Ascending aorta (tissue), 2 donors: Measurements from ENCODE around the gene PHF8. TPM values are rescaled to one million over a fixed set of nuclear protein-coding genes. Genes with fewer than 3 reads are reported as not detected.

Experiments used
- DNase-seq, 2 donors: peaks; one replicate each; pipeline ENCODE4 v3.0.0-alpha.2; 2019; ENCODE audit warnings: low spot score in 2 of 2
- H3K27ac ChIP-seq, 2 donors: fragments of 200-600 bp; sonication (generic); one replicate each; pipeline ENCODE4 v1.5.1; 2016 to 2017; ENCODE audit warnings: mild to moderate bottlenecking in 1 of 2
- H3K27me3 ChIP-seq: fragments of 200-600 bp; sonication (generic); one replicate; pipeline ENCODE4 v1.5.1; 2017
- H3K36me3 ChIP-seq, 2 donors: fragments of 200-600 bp; sonication (generic); one replicate each; pipeline ENCODE4 v1.5.1; 2016
- H3K4me1 ChIP-seq, 2 donors: fragments of 200-600 bp; sonication (generic); one replicate each; pipeline ENCODE4 v1.5.1; 2016 to 2017; ENCODE audit warnings: mild to moderate bottlenecking in 1 of 2
- H3K4me3 ChIP-seq, 2 donors: fragments of 200-600 bp; sonication (generic); one replicate each; pipeline ENCODE4 v1.5.1; 2016 to 2017; ENCODE audit warnings: mild to moderate bottlenecking in 1 of 2
- H3K9me3 ChIP-seq, 2 donors: fragments of 200-600 bp; sonication (generic); one replicate each; pipeline ENCODE4 v1.5.1; 2016
- intact Hi-C: fragments of 100-400 bp; cut with DNase I; formaldehyde crosslinking; loops from one replicate; pipeline ENCODE4 v1.15.1; 2023
- total RNA-seq: library from RNA; depleted of rRNA; stranded (reverse); fragments of >200 nt; gene quantifications from one replicate; pipeline ENCODE4 v1.1.0, GENCODE V29; 2016
- TF ChIP-seq, protein P1 (sequence below), 3 experiments: fragments of 200-600 bp in 2 of 3; fragments of 450-650 bp in 1 of 3; sonication (generic) in 2 of 3; IDR thresholded peaks; one replicate each; pipeline ENCODE4 v1.5.1; 2016 to 2019; ENCODE audit warnings: antibody characterized with exemption in 3 of 3, mild to moderate bottlenecking in 1 of 3, moderate library complexity in 1 of 3

PHF8 gene
- total RNA-seq, 1 donor from 2014 or later, result 41.6 TPM

DNA sequence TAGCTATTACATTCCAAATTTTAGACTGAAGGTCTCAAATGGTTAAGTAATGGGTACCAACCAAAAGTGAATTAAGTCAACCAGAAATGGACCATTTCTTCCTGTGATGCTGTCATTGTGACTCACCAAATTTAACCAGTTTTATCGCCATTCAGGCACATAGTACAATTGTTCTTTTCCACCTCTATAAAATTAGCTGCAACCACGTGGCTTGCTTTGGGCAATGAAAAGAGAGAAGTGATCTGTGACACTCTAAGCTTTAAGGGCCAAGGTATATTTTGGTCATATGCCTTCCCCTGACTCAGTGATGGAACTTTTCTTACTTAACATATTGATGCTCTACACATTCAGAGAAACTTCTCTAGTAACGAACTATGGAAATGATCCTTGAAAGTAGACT is 20.3 kb upstream of the PHF8 start:
- Histone ChIP-seq H3K27ac (no peak overlapping the region), H3K36me3 (no peaks in the 10 kb centered on the region), H3K9me3 (no peaks in the 10 kb centered on the region), H3K4me1 (no peaks in the 10 kb centered on the region), H3K27me3 (no peaks in the 10 kb centered on the region), H3K4me3 (no peak overlapping the region)
- no peak for DNase-seq
- intact Hi-C loops, result no loop called here
- TF ChIP-seq, protein P1, sequence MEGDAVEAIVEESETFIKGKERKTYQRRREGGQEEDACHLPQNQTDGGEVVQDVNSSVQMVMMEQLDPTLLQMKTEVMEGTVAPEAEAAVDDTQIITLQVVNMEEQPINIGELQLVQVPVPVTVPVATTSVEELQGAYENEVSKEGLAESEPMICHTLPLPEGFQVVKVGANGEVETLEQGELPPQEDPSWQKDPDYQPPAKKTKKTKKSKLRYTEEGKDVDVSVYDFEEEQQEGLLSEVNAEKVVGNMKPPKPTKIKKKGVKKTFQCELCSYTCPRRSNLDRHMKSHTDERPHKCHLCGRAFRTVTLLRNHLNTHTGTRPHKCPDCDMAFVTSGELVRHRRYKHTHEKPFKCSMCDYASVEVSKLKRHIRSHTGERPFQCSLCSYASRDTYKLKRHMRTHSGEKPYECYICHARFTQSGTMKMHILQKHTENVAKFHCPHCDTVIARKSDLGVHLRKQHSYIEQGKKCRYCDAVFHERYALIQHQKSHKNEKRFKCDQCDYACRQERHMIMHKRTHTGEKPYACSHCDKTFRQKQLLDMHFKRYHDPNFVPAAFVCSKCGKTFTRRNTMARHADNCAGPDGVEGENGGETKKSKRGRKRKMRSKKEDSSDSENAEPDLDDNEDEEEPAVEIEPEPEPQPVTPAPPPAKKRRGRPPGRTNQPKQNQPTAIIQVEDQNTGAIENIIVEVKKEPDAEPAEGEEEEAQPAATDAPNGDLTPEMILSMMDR (IDR thresholded peaks at IDR 0.05), result no peak

DNA sequence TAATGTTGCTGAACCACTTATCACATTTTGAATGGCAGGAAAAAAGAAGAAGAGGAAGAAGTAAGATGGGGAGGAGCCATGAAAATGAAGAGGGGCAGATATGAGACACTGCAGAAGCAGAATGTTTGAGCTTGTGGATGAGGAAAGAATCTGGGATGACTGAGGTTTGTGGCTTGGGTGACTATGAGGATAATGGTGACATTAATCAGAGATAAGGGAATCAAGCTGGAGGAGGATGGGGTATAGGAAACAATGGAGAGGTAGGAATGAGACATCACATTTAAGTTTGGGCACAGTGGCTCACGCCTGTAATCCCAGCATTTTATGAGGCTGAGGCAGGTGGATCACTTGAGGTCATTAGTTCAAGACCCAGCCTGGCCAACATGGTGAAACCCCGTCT is 19.1 kb upstream of the PHF8 start:
- Histone ChIP-seq H3K4me3 (no peak overlapping the region), H3K4me1 (no peaks in the 10 kb centered on the region), H3K27ac (no peak overlapping the region), H3K9me3 (no peaks in the 10 kb centered on the region), H3K27me3 (no peaks in the 10 kb centered on the region), H3K36me3 (no peaks in the 10 kb centered on the region)
- intact Hi-C loops, result no loop called here
- DNase-seq, result no peak
- TF ChIP-seq, protein P1 (IDR thresholded peaks at IDR 0.05), result no peak

DNA sequence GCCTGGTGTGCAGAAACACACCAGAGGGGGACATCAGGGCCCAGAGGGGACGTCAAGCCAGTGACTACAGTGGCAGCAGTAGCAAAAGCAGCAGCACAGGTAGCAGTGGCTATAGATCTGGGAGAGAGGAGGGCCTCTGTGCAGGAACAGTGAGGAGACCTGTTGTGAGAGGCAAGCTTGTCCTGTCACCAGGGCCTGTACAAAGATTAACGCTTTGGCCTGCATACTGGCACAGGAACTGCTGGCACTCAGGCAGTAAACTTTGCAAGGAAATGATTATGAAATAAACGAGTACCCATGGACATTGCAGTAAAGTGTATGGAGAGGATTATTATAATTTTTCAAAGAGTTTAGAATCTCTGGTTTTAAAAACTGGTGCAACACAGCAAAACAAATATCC is 5.5 kb upstream of the PHF8 start:
- intact Hi-C loops, result loop anchor here (10.0 kb wide), 1 partner anchor 1115 kb away; no protein-coding TSS in a partner anchor
- Histone ChIP-seq H3K27me3 (no peaks in the 10 kb centered on the region), H3K27ac (no peak overlapping the region), H3K9me3 (no peaks in the 10 kb centered on the region), H3K36me3 (no peaks in the 10 kb centered on the region), H3K4me1 (no peaks in the 10 kb centered on the region), H3K4me3 (no peak overlapping the region)
- no peak for DNase-seq
- TF ChIP-seq, protein P1 (IDR thresholded peaks at IDR 0.05), result no peak

DNA sequence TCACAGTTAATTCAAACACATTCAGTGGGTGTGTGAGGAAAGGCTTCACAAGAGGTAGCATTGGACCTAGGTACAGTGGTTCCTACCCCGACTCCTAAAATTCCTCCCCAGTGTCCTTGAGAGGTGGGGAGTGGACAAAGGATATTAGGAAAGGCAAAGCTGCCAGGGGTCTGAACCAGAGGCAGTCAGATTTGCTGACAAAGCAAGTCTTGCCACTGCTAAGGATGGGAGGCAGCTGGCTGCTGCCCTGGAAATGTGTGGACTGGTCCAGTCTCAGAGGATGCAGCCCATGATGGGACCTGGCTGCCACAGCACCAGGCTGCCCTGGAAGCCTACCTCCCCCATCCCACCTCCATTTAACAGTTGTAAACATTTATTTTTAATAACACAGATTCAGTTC is 4.1 kb upstream of the PHF8 start:
- no peak for DNase-seq
- Histone ChIP-seq H3K4me3 (no peak overlapping the region), H3K27ac (no peak overlapping the region), H3K36me3 (no peaks in the 10 kb centered on the region), H3K4me1 (no peaks in the 10 kb centered on the region), H3K27me3 (no peaks in the 10 kb centered on the region), H3K9me3 (no peaks in the 10 kb centered on the region)
- TF ChIP-seq, protein P1 (IDR thresholded peaks at IDR 0.05), result no peak
- intact Hi-C loops, result loop anchor here (10.0 kb wide), 1 partner anchor 1116 kb away; no protein-coding TSS in a partner anchor

DNA sequence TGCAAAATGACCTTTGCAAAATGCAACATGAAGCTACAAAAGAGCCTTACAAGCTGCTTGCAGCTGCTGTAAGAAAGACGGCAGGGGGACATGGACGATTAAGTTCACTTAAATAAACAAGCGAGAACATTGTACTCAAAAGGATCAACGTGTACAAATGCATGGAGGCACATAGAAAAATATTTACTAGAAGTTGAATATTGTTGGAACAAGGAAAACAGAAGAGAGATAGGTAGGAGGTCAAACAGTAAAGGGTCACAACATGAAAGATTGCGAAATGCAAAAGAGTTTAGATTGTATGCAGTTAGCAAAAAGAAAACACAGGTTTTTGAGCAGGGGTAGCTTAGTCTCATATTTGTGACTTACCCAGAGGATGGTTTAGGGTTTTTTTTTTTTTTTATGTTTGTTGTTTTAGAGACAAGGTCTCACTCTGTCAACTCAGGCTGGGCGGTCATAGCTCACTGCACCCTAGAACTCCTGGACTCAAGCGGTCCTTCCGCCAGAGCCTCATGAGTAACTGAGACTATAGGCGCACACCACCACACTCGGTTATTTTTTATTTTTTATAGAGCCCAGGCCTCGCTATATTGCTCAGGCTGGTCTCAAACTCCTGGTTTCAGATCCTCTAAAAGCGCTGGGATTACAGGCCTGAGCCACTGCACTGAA is 1.4 kb upstream of the PHF8 start:
- peak overlapping the region in 1 of 2 donors; percentile 85 for H3K27ac ChIP-seq
- intact Hi-C loops, result loop anchor here (2.0 to 10.0 kb wide), 2 partner anchors 363 to 1119 kb away; no protein-coding TSS in a partner anchor
- H3K27me3 ChIP-seq, result no peaks in the 10 kb centered on the region
- H3K4me3 ChIP-seq, result no peak overlapping the region
- peaks cover 4 to 5% of the 10 kb centered on the region in 2 donors for H3K36me3 ChIP-seq
- no peaks in the 10 kb centered on the region for H3K9me3 ChIP-seq
- H3K4me1 ChIP-seq, result no peaks in the 10 kb centered on the region
- DNase-seq, result no peak
- TF ChIP-seq, protein P1 (IDR thresholded peaks at IDR 0.05), result no peak
